IMR-90 (cell line): ENCODE results near the gene SNX30. TPM values are rescaled to one million over a fixed set of nuclear protein-coding genes. Genes with fewer than 3 reads are reported as not detected.

Experiments
- ATAC-seq: fragments of 200-7000 bp; cut with Tn5 transposase; 2 replicates; pipeline ENCODE4 v1.9.1; 2020; ENCODE audit warnings: low read depth, mild to moderate bottlenecking, moderate library complexity
- BruUV-seq: library from RNA; stranded (reverse); fragments of 400-500 nt; replicated peaks from 2 replicates; lab custom pipeline; 2021; lab: Mats Ljungman, UMichigan
- CTCF ChIA-PET: fragments of 300-600 bp; formaldehyde crosslinking; extraction: SDS; loops from one replicate; lab custom pipeline; 2021; ENCODE audit warnings: antibody characterized with exemption; lab: Yijun Ruan, JAX
- POLR2A ChIA-PET: fragments of 300-600 bp; sonication (Branson Sonifier 250); formaldehyde crosslinking; loops from one replicate; lab custom pipeline; 2022; ENCODE audit warnings: antibody characterized with exemption; ENCODE audit not compliant: unreplicated experiment; lab: Charles Lee
- DNase-seq: peaks from one replicate; pipeline ENCODE4 v3.0.0; 2013
- H2AFZ ChIP-seq: replicated peaks from 2 replicates; pipeline ENCODE3; 2013; ENCODE audit warnings: low read length, mild to moderate bottlenecking; ENCODE audit not compliant: poor library complexity
- H2AK5ac ChIP-seq: 2 replicates; pipeline ENCODE4 v1.6.1; 2013; ENCODE audit warnings: low read depth, low read length, inconsistent platforms
- H2AK9ac ChIP-seq: replicated peaks from 2 replicates; pipeline ENCODE3; 2013; ENCODE audit warnings: mild to moderate bottlenecking, low read depth, low read length, moderate library complexity; ENCODE audit not compliant: poor library complexity
- H2BK120ac ChIP-seq: 2 replicates; pipeline ENCODE4 v1.6.1; 2013; ENCODE audit warnings: low read depth, low read length, inconsistent platforms
- H2BK15ac ChIP-seq: 3 replicates; pipeline ENCODE4 v1.6.1; 2013; ENCODE audit warnings: low read depth, low read length, inconsistent platforms
- H2BK20ac ChIP-seq: 2 replicates; pipeline ENCODE4 v1.6.1; 2013; ENCODE audit warnings: low read depth, mild to moderate bottlenecking, inconsistent platforms, low read length, moderate library complexity
- H2BK5ac ChIP-seq: 2 replicates; pipeline ENCODE4 v1.6.1; 2013; ENCODE audit warnings: mild to moderate bottlenecking, low read depth, low read length, inconsistent platforms; ENCODE audit not compliant: poor library complexity, severe bottlenecking
- H3K14ac ChIP-seq: replicated peaks from 2 replicates; pipeline ENCODE4 v1.6.1; 2013; ENCODE audit warnings: low read depth, low read length, inconsistent platforms
- H3K18ac ChIP-seq: 2 replicates; pipeline ENCODE4 v1.6.1; 2013; ENCODE audit warnings: low read depth, low read length, control low read depth
- H3K23ac ChIP-seq: 2 replicates; pipeline ENCODE4 v1.6.1; 2013; ENCODE audit warnings: low read depth, low read length, inconsistent platforms
- H3K27ac ChIP-seq: 2 replicates; pipeline ENCODE4 v1.5.1; 2013; ENCODE audit warnings: mild to moderate bottlenecking, control low read depth, low read length; ENCODE audit not compliant: insufficient read depth
- H3K27me3 ChIP-seq: 2 replicates; pipeline ENCODE4 v1.6.1; 2013; ENCODE audit warnings: low read length; ENCODE audit not compliant: control insufficient read depth, insufficient read depth
- H3K36me3 ChIP-seq: 2 replicates; pipeline ENCODE4 v1.6.1; 2013; ENCODE audit warnings: low read length, mixed read lengths; ENCODE audit not compliant: control insufficient read depth, insufficient read depth
- H3K4ac ChIP-seq: 2 replicates; pipeline ENCODE4 v1.6.1; 2013; ENCODE audit warnings: low read depth, low read length, inconsistent platforms
- H3K4me1 ChIP-seq: 2 replicates; pipeline ENCODE4 v1.6.1; 2013; ENCODE audit warnings: low read length, mixed read lengths; ENCODE audit not compliant: control insufficient read depth, insufficient read depth
- H3K4me2 ChIP-seq: 2 replicates; pipeline ENCODE4 v1.6.1; 2013; ENCODE audit warnings: low read depth, mild to moderate bottlenecking, control low read depth, low read length, moderate library complexity
- H3K4me3 ChIP-seq: 2 replicates; pipeline ENCODE4 v1.5.1; 2013; ENCODE audit warnings: low read depth, mild to moderate bottlenecking, control low read depth, low read length, moderate library complexity; ENCODE audit not compliant: insufficient read depth
- H3K56ac ChIP-seq: 2 replicates; pipeline ENCODE4 v1.6.1; 2013; ENCODE audit warnings: low read length, inconsistent platforms; ENCODE audit not compliant: insufficient read depth; ENCODE audit errors: extremely low read depth
- H3K79me1 ChIP-seq, 2 experiments: 2 replicates each; pipeline ENCODE4 v1.6.1; 2013; ENCODE audit warnings: low read length in 2 of 2, inconsistent platforms in 1 of 2, low read depth in 1 of 2
- H3K9ac ChIP-seq: 2 replicates; pipeline ENCODE4 v1.6.1; 2013; ENCODE audit warnings: low read depth, low read length, control low read depth
- H3K9me1 ChIP-seq: 2 replicates; pipeline ENCODE4 v1.6.1; 2013; ENCODE audit warnings: low read length, inconsistent platforms; ENCODE audit not compliant: insufficient read depth
- H3K9me3 ChIP-seq: 2 replicates; pipeline ENCODE4 v1.6.1; 2013; ENCODE audit warnings: low read length; ENCODE audit not compliant: control insufficient read depth, insufficient read depth
- H4K20me1 ChIP-seq: 2 replicates; pipeline ENCODE4 v1.6.1; 2013; ENCODE audit warnings: low read length, inconsistent platforms; ENCODE audit not compliant: insufficient read depth
- H4K5ac ChIP-seq: 2 replicates; pipeline ENCODE4 v1.6.1; 2013; ENCODE audit warnings: mild to moderate bottlenecking, low read depth, low read length, control low read depth
- H4K8ac ChIP-seq, 2 experiments: 2 replicates each; pipeline ENCODE4 v1.6.1; 2013; ENCODE audit warnings: low read depth in 2 of 2, low read length in 2 of 2, control low read depth in 1 of 2, inconsistent platforms in 1 of 2
- H4K91ac ChIP-seq: 2 replicates; pipeline ENCODE4 v1.6.1; 2013; ENCODE audit warnings: low read depth, low read length, inconsistent platforms; ENCODE audit not compliant: insufficient read depth
- CEBPB ChIP-seq: IDR thresholded peaks from 2 replicates; pipeline ENCODE4 v1.6.1; 2012; ENCODE audit warnings: low read depth, low read length, improper control_type of control experiment
- FOS ChIP-seq: fragments of 150-350 bp; IDR thresholded peaks from 2 replicates; pipeline ENCODE4 v1.6.1; 2016; ENCODE audit warnings: low read depth, low read length
- MAZ ChIP-seq: IDR thresholded peaks from 2 replicates; pipeline ENCODE4 v1.6.1; 2012; ENCODE audit warnings: low read depth, mild to moderate bottlenecking, low read length, improper control_type of control experiment, moderate library complexity, borderline replicate concordance
- MXI1 ChIP-seq: IDR thresholded peaks from 2 replicates; pipeline ENCODE4 v1.6.1; 2012; ENCODE audit warnings: low read depth, mild to moderate bottlenecking, low read length, moderate library complexity, borderline replicate concordance
- NFE2L2 ChIP-seq: fragments of 150-350 bp; IDR thresholded peaks from 2 replicates; pipeline ENCODE4 v1.6.1; 2016; ENCODE audit warnings: low read depth, mild to moderate bottlenecking, low read length
- RAD21 ChIP-seq: IDR thresholded peaks from 2 replicates; pipeline ENCODE4 v1.6.1; 2012; ENCODE audit warnings: low read length, improper control_type of control experiment
- RCOR1 ChIP-seq: IDR thresholded peaks from 2 replicates; pipeline ENCODE4 v1.6.1; 2012; ENCODE audit warnings: mild to moderate bottlenecking, low read length, improper control_type of control experiment; ENCODE audit not compliant: insufficient replicate concordance
- SMC3 ChIP-seq: fragments of 150-350 bp; IDR thresholded peaks from 2 replicates; pipeline ENCODE4 v1.6.1; 2016; ENCODE audit warnings: low read depth, mild to moderate bottlenecking, antibody characterized with exemption, low read length, moderate library complexity
- WGBS, 2 experiments: methylation state at CpG; one replicate each; pipeline versions ENCODE4 v1.1.5 to v1.1.7; 2013; ENCODE audit warnings: missing lambda C conversion rate in 2 of 2; ENCODE audit not compliant: insufficient read length in 1 of 2; ENCODE audit errors: extremely low coverage in 2 of 2; 5-methylcytosine and 5-hydroxymethylcytosine counted together
- dilution Hi-C: fragments of 300-500 bp; cut with HindIII; formaldehyde crosslinking; loops from one replicate; pipeline ENCODE4 v1.14.3; 2018; ENCODE audit warnings: low sequenced_read_pairs; ENCODE audit not compliant: unreplicated experiment
- in situ Hi-C: fragments of 300-500 bp; cut with MboI; formaldehyde crosslinking; loops from 3 replicates; pipeline ENCODE4 v1.14.3; 2019; ENCODE audit warnings: low sequenced_read_pairs, inconsistent platforms, mixed read lengths
- intact Hi-C: fragments of 100-400 bp; cut with micrococcal nuclease; formaldehyde crosslinking; loops from 2 replicates; pipeline ENCODE4 v1.10.0; 2022
- polyA plus RNA-seq, 3 experiments: library from polyadenylated mRNA; depleted of rRNA; stranded (reverse); fragments of >200 nt; gene quantifications; 2 replicates each; pipeline ENCODE4 v1.2.3, GENCODE V29; 2012; ENCODE audit warnings: low replicate concordance in 1 of 3
- total RNA-seq: library from RNA; depleted of rRNA; stranded (reverse); fragments of >200 nt; gene quantifications from 2 replicates; pipeline ENCODE4 v1.2.3, GENCODE V29; 2012
- TF ChIP-seq, protein P1 (sequence below): conservative IDR thresholded peaks from 2 replicates; pipeline ENCODE4 v1.5.1; 2012; ENCODE audit warnings: mild to moderate bottlenecking, low read depth, low read length, improper control_type of control experiment
- TF ChIP-seq, protein P2 (sequence below): fragments of 150-350 bp; IDR thresholded peaks from 2 replicates; pipeline ENCODE4 v1.6.1; 2017; ENCODE audit warnings: mild to moderate bottlenecking, antibody characterized with exemption, low read length, low read depth

SNX30 gene
- total and polyA plus RNA-seq, 2 of the 4 experiments (the other 2 are of a cell fraction), result 8.0 to 18.8 TPM

DNA sequence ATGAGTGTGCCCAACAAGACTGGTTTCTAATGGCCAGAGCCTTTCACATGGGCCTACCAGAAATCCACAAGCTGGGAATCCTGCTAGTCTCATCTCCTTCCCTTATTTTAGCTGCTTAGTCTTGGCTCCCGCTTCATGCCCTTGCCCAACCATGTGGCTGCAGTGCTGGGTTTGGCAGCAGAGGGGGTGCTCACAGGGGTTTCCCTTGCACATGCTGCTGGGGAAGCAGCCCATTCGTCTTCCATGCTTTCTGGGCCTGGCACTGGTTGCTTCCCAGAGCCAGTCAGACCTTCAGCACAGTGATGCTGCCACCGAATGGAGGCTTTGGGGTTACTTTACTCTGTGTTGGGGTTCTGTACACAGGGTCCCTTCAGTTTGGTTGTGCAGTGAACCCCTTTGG, 113.8 kb downstream of the SNX30 start:
- Histone ChIP-seq H2BK15ac (no peak overlapping the region), H3K9me1 (peaks cover 20% of the 10 kb centered on the region), H2AK5ac (no peak overlapping the region), H4K8ac (no peak overlapping the region), H3K4ac (no peak overlapping the region), H4K5ac (no peak overlapping the region), H3K4me2 (no peak overlapping the region), H3K9me3 (no peaks in the 10 kb centered on the region), H3K4me1 (peaks cover 21% of the 10 kb centered on the region), H2BK20ac (no peak overlapping the region), H3K79me1 (peaks cover 5 to 10% of the 10 kb centered on the region in 2 experiments; a peak in 2 of 4 replicates), H3K4me3 (no peak overlapping the region), H2BK5ac (no peak overlapping the region), H2AK9ac (no peak overlapping the region), H4K20me1 (no peaks in the 10 kb centered on the region), H3K36me3 (peaks cover 7% of the 10 kb centered on the region), H3K23ac (no peak overlapping the region), H3K9ac (no peak overlapping the region), H3K56ac (no peak overlapping the region), H2AFZ (no peak overlapping the region), H3K18ac (no peak overlapping the region), H2BK120ac (no peak overlapping the region), H3K27me3 (no peaks in the 10 kb centered on the region), H3K14ac (no peak overlapping the region), H4K91ac (no peak overlapping the region), H3K27ac (no peak overlapping the region)
- dilution Hi-C loops (no loop called here), intact Hi-C loops (no loop called here), in situ Hi-C loops (no loop called here)
- ATAC-seq, result no peak
- CTCF ChIA-PET, result interaction anchor here (0.8 kb wide), 1 partner anchor 39 kb away, joined by 3 read pairs; no protein-coding TSS in a partner anchor
- no TSS peak for BruUV-seq
- no CpG with 5 or more reads among the region's 3 CpGs for WGBS, 2 experiments
- DNase-seq, result no peak
- POLR2A ChIA-PET, result no interaction called here
- no peak for TF ChIP-seq RAD21
- TF ChIP-seq NFE2L2, result no peak
- TF ChIP-seq, protein P1, sequence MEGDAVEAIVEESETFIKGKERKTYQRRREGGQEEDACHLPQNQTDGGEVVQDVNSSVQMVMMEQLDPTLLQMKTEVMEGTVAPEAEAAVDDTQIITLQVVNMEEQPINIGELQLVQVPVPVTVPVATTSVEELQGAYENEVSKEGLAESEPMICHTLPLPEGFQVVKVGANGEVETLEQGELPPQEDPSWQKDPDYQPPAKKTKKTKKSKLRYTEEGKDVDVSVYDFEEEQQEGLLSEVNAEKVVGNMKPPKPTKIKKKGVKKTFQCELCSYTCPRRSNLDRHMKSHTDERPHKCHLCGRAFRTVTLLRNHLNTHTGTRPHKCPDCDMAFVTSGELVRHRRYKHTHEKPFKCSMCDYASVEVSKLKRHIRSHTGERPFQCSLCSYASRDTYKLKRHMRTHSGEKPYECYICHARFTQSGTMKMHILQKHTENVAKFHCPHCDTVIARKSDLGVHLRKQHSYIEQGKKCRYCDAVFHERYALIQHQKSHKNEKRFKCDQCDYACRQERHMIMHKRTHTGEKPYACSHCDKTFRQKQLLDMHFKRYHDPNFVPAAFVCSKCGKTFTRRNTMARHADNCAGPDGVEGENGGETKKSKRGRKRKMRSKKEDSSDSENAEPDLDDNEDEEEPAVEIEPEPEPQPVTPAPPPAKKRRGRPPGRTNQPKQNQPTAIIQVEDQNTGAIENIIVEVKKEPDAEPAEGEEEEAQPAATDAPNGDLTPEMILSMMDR, result no peak
- TF ChIP-seq, protein P2, sequence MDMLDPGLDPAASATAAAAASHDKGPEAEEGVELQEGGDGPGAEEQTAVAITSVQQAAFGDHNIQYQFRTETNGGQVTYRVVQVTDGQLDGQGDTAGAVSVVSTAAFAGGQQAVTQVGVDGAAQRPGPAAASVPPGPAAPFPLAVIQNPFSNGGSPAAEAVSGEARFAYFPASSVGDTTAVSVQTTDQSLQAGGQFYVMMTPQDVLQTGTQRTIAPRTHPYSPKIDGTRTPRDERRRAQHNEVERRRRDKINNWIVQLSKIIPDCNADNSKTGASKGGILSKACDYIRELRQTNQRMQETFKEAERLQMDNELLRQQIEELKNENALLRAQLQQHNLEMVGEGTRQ, result no peak
- TF ChIP-seq MAZ, result no peak
- TF ChIP-seq FOS, result no peak
- TF ChIP-seq RCOR1, result no peak
- no peak for TF ChIP-seq MXI1
- TF ChIP-seq SMC3, result no peak
- no peak for TF ChIP-seq CEBPB
